Activated CD4-positive, alpha-beta T cell treated with anti-CD3 and anti-CD28 coated beads, Interleukin-2, amount 50 U/mL, for 16 hours (primary cell): ENCODE measurements around the gene GRM4.

Experiments used
- DNase-seq: peaks from one replicate; pipeline ENCODE4 v3.0.0-alpha.2; 2020

Gene GRM4

GRCh38 chr6:33974030-33974429, 171.9 kb downstream of the GRM4 start:
- DNase-seq: no peak

- DNase-seq: no peak
Measured at GRCh38 chr6:33971580-33971979, 174.3 kb downstream of the GRM4 start.
